ENCODE results near the gene RPS6KB2. TPM values are rescaled to one million over a fixed set of nuclear protein-coding genes. Genes with fewer than 3 reads are reported as not detected.

The RPS6KB2 gene
- total and polyA plus RNA-seq, 10 of the 15 experiments (the other 5 are each of a cell fraction or from before 2014, with no cell fraction given) = 0.39 to 101 (median 58.4) TPM

GRCh38 chr11:67455054-67455453, 26.8 kb downstream of the RPS6KB2 start, which contains the start of gene CABP4 (continued):
- TF ChIP-seq ELK1 (IDR thresholded peaks at IDR 0.05; ENCODE audit: low read depth, low read length) (no peak), IRF3 (IDR thresholded peaks at IDR 0.05) (no peak), TCF3 (IDR thresholded peaks at IDR 0.05; ENCODE audit: borderline replicate concordance, insufficient read depth, low read depth, low read length) (no peak), MLLT1 (IDR thresholded peaks at IDR 0.05) (no peak), MXI1 (IDR thresholded peaks at IDR 0.05; ENCODE audit: low read depth, low read length) (no peak)
- TF ChIP-seq, protein P1, sequence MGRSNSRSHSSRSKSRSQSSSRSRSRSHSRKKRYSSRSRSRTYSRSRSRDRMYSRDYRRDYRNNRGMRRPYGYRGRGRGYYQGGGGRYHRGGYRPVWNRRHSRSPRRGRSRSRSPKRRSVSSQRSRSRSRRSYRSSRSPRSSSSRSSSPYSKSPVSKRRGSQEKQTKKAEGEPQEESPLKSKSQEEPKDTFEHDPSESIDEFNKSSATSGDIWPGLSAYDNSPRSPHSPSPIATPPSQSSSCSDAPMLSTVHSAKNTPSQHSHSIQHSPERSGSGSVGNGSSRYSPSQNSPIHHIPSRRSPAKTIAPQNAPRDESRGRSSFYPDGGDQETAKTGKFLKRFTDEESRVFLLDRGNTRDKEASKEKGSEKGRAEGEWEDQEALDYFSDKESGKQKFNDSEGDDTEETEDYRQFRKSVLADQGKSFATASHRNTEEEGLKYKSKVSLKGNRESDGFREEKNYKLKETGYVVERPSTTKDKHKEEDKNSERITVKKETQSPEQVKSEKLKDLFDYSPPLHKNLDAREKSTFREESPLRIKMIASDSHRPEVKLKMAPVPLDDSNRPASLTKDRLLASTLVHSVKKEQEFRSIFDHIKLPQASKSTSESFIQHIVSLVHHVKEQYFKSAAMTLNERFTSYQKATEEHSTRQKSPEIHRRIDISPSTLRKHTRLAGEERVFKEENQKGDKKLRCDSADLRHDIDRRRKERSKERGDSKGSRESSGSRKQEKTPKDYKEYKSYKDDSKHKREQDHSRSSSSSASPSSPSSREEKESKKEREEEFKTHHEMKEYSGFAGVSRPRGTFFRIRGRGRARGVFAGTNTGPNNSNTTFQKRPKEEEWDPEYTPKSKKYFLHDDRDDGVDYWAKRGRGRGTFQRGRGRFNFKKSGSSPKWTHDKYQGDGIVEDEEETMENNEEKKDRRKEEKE (IDR thresholded peaks at IDR 0.05) = no peak
